Trophoblast cell (in vitro differentiated cells and primary cell): ENCODE measurements around the gene RNF212.
A peak's percentile ranks its signal among the peaks of the same experiment; 100 is the strongest.

Experiments
- DNase-seq, 2 donors: peaks; one replicate each; pipeline ENCODE4 v3.0.0-alpha.2; 2016
- H2AFZ ChIP-seq: 2 replicates; pipeline ENCODE4 v1.6.1; 2013; ENCODE audit warnings: low read length, moderate library complexity, mild to moderate bottlenecking; ENCODE audit not compliant: insufficient read depth, poor library complexity
- H2AK5ac ChIP-seq: 2 replicates; pipeline ENCODE4 v1.6.1; 2013; ENCODE audit warnings: mild to moderate bottlenecking, low read length
- H2BK120ac ChIP-seq: 2 replicates; pipeline ENCODE4 v1.6.1; 2013; ENCODE audit warnings: low read length, mild to moderate bottlenecking, moderate library complexity; ENCODE audit not compliant: insufficient read depth, poor library complexity
- H2BK12ac ChIP-seq: 2 replicates; pipeline ENCODE4 v1.6.1; 2013; ENCODE audit warnings: mild to moderate bottlenecking, low read length, moderate library complexity
- H2BK5ac ChIP-seq: 2 replicates; pipeline ENCODE4 v1.6.1; 2013; ENCODE audit warnings: low read length, low read depth, moderate library complexity, mild to moderate bottlenecking; ENCODE audit not compliant: poor library complexity
- H3K14ac ChIP-seq: 2 replicates; pipeline ENCODE4 v1.6.1; 2013; ENCODE audit warnings: mild to moderate bottlenecking, low read length
- H3K18ac ChIP-seq: 2 replicates; pipeline ENCODE4 v1.6.1; 2013; ENCODE audit warnings: mild to moderate bottlenecking, low read length
- H3K23ac ChIP-seq: 2 replicates; pipeline ENCODE4 v1.6.1; 2013; ENCODE audit warnings: low read length
- H3K27ac ChIP-seq: 2 replicates; pipeline ENCODE4 v1.5.1; 2013; ENCODE audit warnings: low read depth, mild to moderate bottlenecking, inconsistent platforms, low read length, moderate library complexity
- H3K27me3 ChIP-seq: 2 replicates; pipeline ENCODE4 v1.6.1; 2013; ENCODE audit warnings: inconsistent platforms, mild to moderate bottlenecking, low read length, moderate library complexity; ENCODE audit not compliant: insufficient read depth
- H3K36me3 ChIP-seq, 2 experiments: 1 replicate in 1 of 2; 2 replicates in 1 of 2; pipeline ENCODE4 v1.6.1; 2013; ENCODE audit warnings: low read length in 2 of 2, mild to moderate bottlenecking in 2 of 2, moderate library complexity in 1 of 2; ENCODE audit not compliant: insufficient read depth in 2 of 2, control insufficient read depth in 1 of 2
- H3K4ac ChIP-seq: 2 replicates; pipeline ENCODE4 v1.6.1; 2013; ENCODE audit warnings: low read depth, mild to moderate bottlenecking, low read length, moderate library complexity
- H3K4me1 ChIP-seq, 2 experiments: 1 replicate in 1 of 2; 2 replicates in 1 of 2; pipeline ENCODE4 v1.6.1; 2013; ENCODE audit warnings: low read length in 2 of 2, mild to moderate bottlenecking in 2 of 2, moderate library complexity in 1 of 2; ENCODE audit not compliant: insufficient read depth in 2 of 2, control insufficient read depth in 1 of 2
- H3K4me2 ChIP-seq: 2 replicates; pipeline ENCODE4 v1.6.1; 2013; ENCODE audit warnings: inconsistent platforms, mild to moderate bottlenecking, low read length, moderate library complexity
- H3K4me3 ChIP-seq: 2 replicates; pipeline ENCODE4 v1.5.1; 2013; ENCODE audit warnings: mild to moderate bottlenecking, low read depth, low read length, inconsistent platforms
- H3K79me1 ChIP-seq: one replicate; pipeline ENCODE4 v1.6.1; 2013; ENCODE audit warnings: low read length
- H3K79me2 ChIP-seq: 2 replicates; pipeline ENCODE4 v1.6.1; 2013; ENCODE audit warnings: low read length, mild to moderate bottlenecking; ENCODE audit not compliant: control insufficient read depth, insufficient read depth, poor library complexity
- H3K9ac ChIP-seq: 2 replicates; pipeline ENCODE4 v1.6.1; 2013; ENCODE audit warnings: mild to moderate bottlenecking, low read length
- H3K9me3 ChIP-seq: 2 replicates; pipeline ENCODE4 v1.6.1; 2013; ENCODE audit warnings: low read depth, mild to moderate bottlenecking, control low read depth, inconsistent platforms, low read length; ENCODE audit not compliant: insufficient read depth
- H4K12ac ChIP-seq: 2 replicates; pipeline ENCODE4 v1.6.1; 2013; ENCODE audit warnings: low read depth, mild to moderate bottlenecking, low read length, moderate library complexity
- H4K8ac ChIP-seq: 2 replicates; pipeline ENCODE4 v1.6.1; 2013; ENCODE audit warnings: low read depth, mild to moderate bottlenecking, low read length, moderate library complexity
- H4K91ac ChIP-seq: one replicate; pipeline ENCODE4 v1.6.1; 2013; ENCODE audit warnings: low read depth, mild to moderate bottlenecking, low read length, moderate library complexity
- WGBS: extraction: QIAGEN DNeasy Blood & Tissue Kit; methylation state at CpG from one replicate; pipeline ENCODE4 v1.1.7; 2013; ENCODE audit warnings: missing lambda C conversion rate; ENCODE audit not compliant: insufficient read length, insufficient coverage; ENCODE audit errors: extremely low coverage; 5-methylcytosine and 5-hydroxymethylcytosine counted together

The RNF212 gene

GRCh38 chr4:1116838-1117237, 3.5 kb upstream of the RNF212 start:
- no peaks in the 10 kb centered on the region for H3K36me3 ChIP-seq

GRCh38 chr4:1115528-1116293, 2.3 kb upstream of the RNF212 start:
- H3K4me1 ChIP-seq = peaks cover 0 to 2% of the 10 kb centered on the region in 2 experiments
- H3K14ac ChIP-seq = no peak overlapping the region
- no peak overlapping the region for H3K9ac ChIP-seq
- no peak overlapping the region for H3K23ac ChIP-seq
- peaks cover 6% of the 10 kb centered on the region for H3K9me3 ChIP-seq
- H3K4me3 ChIP-seq = no peak overlapping the region
- no peak overlapping the region for H4K12ac ChIP-seq
- H3K27ac ChIP-seq = no peak overlapping the region
- H4K8ac ChIP-seq = no peak overlapping the region
- no peak overlapping the region for H3K4me2 ChIP-seq
- H2BK12ac ChIP-seq = no peak overlapping the region
- H2AK5ac ChIP-seq = no peak overlapping the region
- WGBS = no CpG with 5 or more reads among the region's 8 CpGs
- no peak overlapping the region for H2BK120ac ChIP-seq
- H3K79me1 ChIP-seq = no peaks in the 10 kb centered on the region
- no peak overlapping the region for H4K91ac ChIP-seq
- no peak overlapping the region for H3K4ac ChIP-seq
- no peak overlapping the region for H2AFZ ChIP-seq
- H3K79me2 ChIP-seq = no peaks in the 10 kb centered on the region
- no peak overlapping the region for H3K18ac ChIP-seq
- H3K27me3 ChIP-seq = peaks cover 4% of the 10 kb centered on the region
- H3K36me3 ChIP-seq = no peaks in the 10 kb centered on the region
- DNase-seq = peak; percentile 44 to 85
- no peak overlapping the region for H2BK5ac ChIP-seq

More at GRCh38 chr4:1116838-1117237, 3.5 kb upstream of the RNF212 start:
- Histone ChIP-seq H3K4me2 (no peak overlapping the region), H3K27me3 (peaks cover 4% of the 10 kb centered on the region), H4K91ac (no peak overlapping the region), H3K4me3 (no peak overlapping the region), H3K79me2 (no peaks in the 10 kb centered on the region), H3K4me1 (peaks cover 0 to 2% of the 10 kb centered on the region in 2 experiments), H2AK5ac (no peak overlapping the region), H2BK12ac (no peak overlapping the region), H3K18ac (no peak overlapping the region), H4K12ac (no peak overlapping the region), H3K9ac (no peak overlapping the region), H3K79me1 (no peaks in the 10 kb centered on the region), H2AFZ (no peak overlapping the region), H3K27ac (no peak overlapping the region), H3K23ac (no peak overlapping the region), H3K4ac (no peak overlapping the region), H2BK5ac (no peak overlapping the region), H4K8ac (no peak overlapping the region), H3K14ac (no peak overlapping the region), H3K9me3 (peaks cover 6% of the 10 kb centered on the region), H2BK120ac (no peak overlapping the region)
- no peak for DNase-seq
- WGBS = no CpG with 5 or more reads among the region's 1 CpG

GRCh38 chr4:1112821-1113182, 562 bp downstream of the RNF212 start:
- no peak overlapping the region for H4K12ac ChIP-seq
- peaks cover 4% of the 10 kb centered on the region for H3K27me3 ChIP-seq
- H3K23ac ChIP-seq = no peak overlapping the region
- no peaks in the 10 kb centered on the region for H3K79me1 ChIP-seq
- no peak overlapping the region for H2BK5ac ChIP-seq
- no peak overlapping the region for H3K14ac ChIP-seq
- no peak overlapping the region for H2BK12ac ChIP-seq
- peaks cover 0 to 2% of the 10 kb centered on the region in 2 experiments for H3K4me1 ChIP-seq
- no peak overlapping the region for H2AFZ ChIP-seq
- peaks cover 7% of the 10 kb centered on the region for H3K9me3 ChIP-seq
- H3K4me3 ChIP-seq = no peak overlapping the region
- no peaks in the 10 kb centered on the region for H3K79me2 ChIP-seq
- no peak overlapping the region for H3K18ac ChIP-seq
- no peak overlapping the region for H2BK120ac ChIP-seq
- no peak overlapping the region for H3K4me2 ChIP-seq
- H2AK5ac ChIP-seq = no peak overlapping the region
- H3K9ac ChIP-seq = no peak overlapping the region
- no peak for DNase-seq
- H4K8ac ChIP-seq = no peak overlapping the region
- no peak overlapping the region for H3K4ac ChIP-seq
- WGBS = no CpG with 5 or more reads among the region's 24 CpGs
- H3K36me3 ChIP-seq = no peaks in the 10 kb centered on the region
- H4K91ac ChIP-seq = no peak overlapping the region
- H3K27ac ChIP-seq = no peak overlapping the region

- Histone ChIP-seq H3K79me2 (no peaks in the 10 kb centered on the region), H3K4me3 (no peak overlapping the region), H3K14ac (no peak overlapping the region), H3K4ac (no peak overlapping the region), H3K9ac (no peak overlapping the region), H2BK12ac (no peak overlapping the region), H3K18ac (no peak overlapping the region), H3K27me3 (peaks cover 4% of the 10 kb centered on the region), H3K36me3 (no peaks in the 10 kb centered on the region), H3K79me1 (no peaks in the 10 kb centered on the region), H4K91ac (no peak overlapping the region), H2AK5ac (no peak overlapping the region), H3K4me2 (no peak overlapping the region), H4K12ac (no peak overlapping the region), H3K23ac (no peak overlapping the region), H3K9me3 (peaks cover 7% of the 10 kb centered on the region), H3K27ac (no peak overlapping the region), H2BK5ac (no peak overlapping the region), H2BK120ac (no peak overlapping the region), H2AFZ (no peak overlapping the region), H3K4me1 (peaks cover 0 to 2% of the 10 kb centered on the region in 2 experiments), H4K8ac (no peak overlapping the region)
- DNase-seq = no peak
- WGBS = no CpG with 5 or more reads among the region's 27 CpGs
Measured at GRCh38 chr4:1112174-1112820, 1.1 kb downstream of the RNF212 start.
